T-helper 9 cell (primary cell): ENCODE results near the gene TUBB4B.

Experiments used
- DNase-seq: peaks from one replicate; pipeline ENCODE4 v3.0.0-alpha.2; 2020

Gene TUBB4B

DNA sequence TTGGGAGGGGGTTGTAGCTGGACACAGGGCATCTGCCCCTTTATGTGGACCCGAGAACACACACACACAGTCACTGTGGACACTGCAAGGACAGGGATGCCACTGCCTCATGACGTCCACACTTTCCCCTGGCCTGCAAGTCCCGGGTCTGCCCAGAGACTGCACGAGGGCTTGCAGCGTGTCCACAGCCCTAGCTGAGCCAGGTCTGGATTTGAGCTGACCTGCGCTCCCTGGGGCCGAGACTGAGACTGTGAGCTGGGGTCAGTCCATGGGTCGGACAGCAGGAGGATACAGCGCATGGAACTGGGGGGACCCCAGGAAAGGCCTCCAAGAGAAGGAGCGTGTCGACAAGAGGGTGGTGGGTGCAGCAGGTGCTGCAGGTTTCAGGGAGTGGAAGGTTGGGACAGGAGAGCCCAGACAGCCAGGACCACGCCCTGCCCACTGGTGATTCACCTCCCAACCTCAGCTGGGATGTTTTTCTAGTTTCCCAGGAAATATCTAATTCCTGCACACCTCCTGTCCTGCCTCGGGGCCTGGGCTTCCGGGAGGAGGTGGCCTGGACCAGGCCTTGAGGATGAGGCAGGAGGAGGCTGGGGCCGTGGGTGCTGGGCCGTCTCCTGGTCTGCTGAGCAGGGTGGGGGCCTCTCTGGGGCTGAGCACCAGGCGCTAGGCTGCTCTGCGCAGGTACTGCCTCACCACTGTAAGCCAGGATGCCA, 14.6 kb upstream of the TUBB4B start:
- DNase-seq: no peak

GRCh38 chr9:137227054-137227852, 13.8 kb upstream of the TUBB4B start, which contains the start of gene RNF224:
Gene RNF224 (plus strand): TSS chr9:137227502. CDS start chr9:137228336, 834 bp downstream.
- peak; percentile 78 for DNase-seq

GRCh38 chr9:137227853-137228505, 13.1 kb upstream of the TUBB4B start:
- DNase-seq: no peak

GRCh38 chr9:137228506-137228967, 12.6 kb upstream of the TUBB4B start:
- DNase-seq: no peak

DNA sequence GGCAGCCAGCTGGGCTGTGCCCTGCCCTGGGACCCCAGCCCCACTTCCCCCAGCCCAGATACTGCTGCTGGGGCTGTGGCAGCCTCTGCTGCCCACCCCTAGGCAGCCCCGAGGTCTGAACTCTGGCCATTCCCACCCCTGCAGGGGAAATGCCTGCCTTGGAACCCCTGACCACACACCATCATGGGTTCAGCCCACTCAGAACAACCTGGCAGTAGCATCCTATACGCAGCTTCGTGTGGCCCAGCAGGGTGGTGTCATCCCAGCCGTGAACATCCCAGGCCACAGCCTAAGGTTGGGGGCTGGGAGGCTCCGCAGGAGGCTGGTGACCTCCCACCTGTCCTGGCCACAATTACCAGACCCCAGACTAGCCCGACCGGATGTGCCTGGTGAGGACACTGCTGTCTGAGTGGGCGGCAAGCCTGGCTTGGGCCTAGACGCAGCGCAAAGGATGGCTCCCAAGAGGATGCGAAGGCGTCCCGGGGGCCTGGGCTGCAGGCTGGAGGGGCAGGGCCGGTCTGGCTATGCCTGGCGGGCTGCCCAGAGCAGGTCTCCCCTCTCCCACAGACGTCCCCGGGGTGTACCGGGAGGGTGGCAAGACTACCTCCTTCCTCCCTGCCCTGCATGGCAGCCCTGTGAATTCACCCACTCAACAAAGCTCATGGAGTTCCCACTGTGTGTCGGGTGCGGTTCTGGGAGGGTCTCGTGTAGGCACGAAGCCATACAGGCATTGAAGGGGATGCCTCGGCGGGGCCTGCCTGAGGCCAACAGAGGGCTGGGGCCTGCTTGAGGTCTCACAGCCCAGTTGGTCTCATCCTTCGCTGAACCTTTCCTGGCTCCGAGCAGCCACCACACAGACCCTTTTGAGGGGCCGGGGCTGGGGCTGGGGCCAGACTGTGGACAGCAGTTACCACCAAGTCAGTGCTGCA, 11.9 kb upstream of the TUBB4B start:
- DNase-seq: no peak

GRCh38 chr9:137229903-137230704, 11.0 kb upstream of the TUBB4B start:
- DNase-seq: no peak

- DNase-seq: no peak
Measured at GRCh38 chr9:137230705-137231371, 10.2 kb upstream of the TUBB4B start, which contains the start of gene SLC34A3. Gene SLC34A3 (plus strand): TSS chr9:137230901. CDS start chr9:137231703, 802 bp downstream.

DNA sequence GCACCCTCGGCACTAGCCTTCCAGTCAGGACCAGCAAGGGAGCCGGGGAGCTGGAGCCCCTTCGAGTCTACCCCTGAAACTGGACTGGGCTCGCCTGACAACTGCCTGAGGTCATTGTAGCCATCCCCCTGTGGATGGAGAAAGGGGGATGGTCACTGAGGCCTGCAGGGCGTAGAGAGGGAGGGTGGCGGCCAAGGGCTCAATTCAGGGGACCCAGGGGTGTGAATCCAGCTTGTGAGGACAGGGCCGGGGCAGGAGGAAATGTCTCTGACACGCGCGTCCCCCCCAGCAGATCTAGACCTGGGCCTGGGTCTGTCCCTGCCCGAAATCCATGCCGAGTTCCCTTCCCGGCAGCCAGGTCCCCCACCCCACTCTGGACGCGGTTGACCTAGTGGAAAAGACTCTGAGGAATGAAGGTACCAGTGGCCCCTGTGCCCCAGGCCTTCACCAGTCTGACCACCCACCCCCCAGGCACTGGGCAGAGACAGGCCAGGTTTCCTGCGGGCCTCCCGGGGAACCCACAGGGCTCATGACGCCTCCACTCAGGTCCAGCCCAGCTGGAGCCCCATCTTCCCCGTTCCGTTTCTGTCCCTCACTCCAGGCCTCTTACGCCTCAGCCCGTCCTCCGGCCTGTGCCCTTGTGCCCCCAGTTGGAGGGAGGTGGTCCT, 9.6 kb upstream of the TUBB4B start:
- no peak for DNase-seq

DNA sequence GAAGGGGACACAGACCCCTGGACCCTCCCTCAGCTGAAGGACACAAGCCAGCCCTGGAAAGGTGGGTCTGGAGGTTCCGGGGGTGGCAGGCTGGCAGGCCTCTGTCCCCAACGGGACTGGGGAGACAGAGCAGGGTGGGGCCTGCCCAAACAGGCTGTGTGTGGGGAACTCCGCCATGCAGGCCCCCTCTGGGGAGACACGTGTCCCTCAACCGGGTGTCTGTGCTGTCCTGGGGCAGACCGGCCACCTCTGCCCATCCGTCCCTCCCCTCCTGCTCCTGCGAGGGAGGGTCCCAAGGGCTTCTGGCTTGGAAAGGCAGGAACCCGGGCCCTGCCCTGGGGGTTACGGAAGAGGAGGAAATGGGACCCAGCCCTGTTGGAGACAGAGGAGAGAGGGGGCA, 9.0 kb upstream of the TUBB4B start:
- DNase-seq: no peak

GRCh38 chr9:137232510-137232909, 8.6 kb upstream of the TUBB4B start:
- no peak for DNase-seq

GRCh38 chr9:137233143-137233980, 7.7 kb upstream of the TUBB4B start:
- no peak for DNase-seq

DNA sequence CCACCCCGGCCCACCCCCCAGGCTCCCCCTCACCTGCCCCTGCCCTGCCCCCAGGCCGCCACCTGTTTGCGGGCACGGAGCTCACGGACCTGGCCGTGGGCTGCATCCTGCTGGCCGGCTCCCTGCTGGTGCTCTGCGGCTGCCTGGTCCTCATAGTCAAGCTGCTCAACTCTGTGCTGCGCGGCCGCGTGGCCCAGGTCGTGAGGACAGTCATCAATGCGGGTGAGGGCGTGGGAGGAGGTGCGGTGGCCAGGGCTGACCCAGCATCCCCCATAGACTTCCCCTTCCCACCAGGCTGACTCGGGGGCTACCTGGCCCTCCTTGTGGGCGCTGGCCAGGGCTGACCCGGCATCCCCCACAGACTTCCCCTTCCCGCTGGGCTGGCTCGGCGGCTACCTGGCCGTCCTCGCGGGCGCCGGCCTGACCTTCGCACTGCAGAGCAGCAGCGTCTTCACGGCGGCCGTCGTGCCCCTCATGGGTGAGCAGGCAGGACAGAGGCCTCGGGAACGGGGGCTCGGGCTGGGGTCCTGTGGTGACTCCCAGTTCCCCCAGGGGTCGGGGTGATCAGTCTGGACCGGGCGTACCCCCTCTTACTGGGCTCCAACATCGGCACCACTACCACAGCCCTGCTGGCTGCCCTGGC, 6.9 kb upstream of the TUBB4B start:
- DNase-seq: no peak

GRCh38 chr9:137234758-137235423, 6.2 kb upstream of the TUBB4B start:
- DNase-seq: no peak

DNA sequence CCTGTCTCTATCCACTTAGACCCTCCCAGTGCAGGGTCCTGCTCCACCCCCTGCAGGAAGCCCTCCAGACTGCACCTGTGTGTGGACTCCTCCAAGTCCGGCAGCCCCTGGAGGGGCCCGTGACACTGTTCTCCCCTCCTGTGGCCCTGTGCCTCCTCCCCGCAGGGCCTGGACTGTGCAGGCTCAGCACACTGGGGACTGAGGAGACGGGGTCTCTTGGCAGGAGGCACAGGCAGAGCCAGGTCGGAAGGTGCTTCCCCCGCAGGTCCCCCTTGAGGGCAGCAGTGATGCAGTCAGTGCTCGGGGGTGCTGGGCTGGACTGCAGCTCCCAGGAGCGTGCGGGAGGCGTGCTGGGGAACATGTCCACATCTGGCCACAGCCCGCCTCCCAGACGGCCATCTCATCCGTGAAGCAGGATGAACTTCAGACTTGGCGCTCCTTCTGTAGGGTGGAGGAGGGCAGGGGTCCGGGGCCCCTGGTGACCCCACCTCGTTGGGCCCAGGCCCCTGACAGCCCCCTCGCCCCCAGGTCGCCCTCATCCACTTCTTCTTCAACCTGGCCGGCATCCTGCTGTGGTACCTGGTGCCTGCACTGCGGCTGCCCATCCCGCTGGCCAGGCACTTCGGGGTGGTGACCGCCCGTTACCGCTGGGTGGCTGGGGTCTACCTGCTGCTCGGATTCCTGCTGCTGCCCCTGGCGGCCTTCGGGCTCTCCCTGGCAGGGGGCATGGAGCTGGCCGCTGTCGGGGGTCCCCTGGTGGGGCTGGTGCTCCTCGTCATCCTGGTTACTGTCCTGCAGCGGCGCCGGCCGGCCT, 5.5 kb upstream of the TUBB4B start:
- DNase-seq: no peak

DNA sequence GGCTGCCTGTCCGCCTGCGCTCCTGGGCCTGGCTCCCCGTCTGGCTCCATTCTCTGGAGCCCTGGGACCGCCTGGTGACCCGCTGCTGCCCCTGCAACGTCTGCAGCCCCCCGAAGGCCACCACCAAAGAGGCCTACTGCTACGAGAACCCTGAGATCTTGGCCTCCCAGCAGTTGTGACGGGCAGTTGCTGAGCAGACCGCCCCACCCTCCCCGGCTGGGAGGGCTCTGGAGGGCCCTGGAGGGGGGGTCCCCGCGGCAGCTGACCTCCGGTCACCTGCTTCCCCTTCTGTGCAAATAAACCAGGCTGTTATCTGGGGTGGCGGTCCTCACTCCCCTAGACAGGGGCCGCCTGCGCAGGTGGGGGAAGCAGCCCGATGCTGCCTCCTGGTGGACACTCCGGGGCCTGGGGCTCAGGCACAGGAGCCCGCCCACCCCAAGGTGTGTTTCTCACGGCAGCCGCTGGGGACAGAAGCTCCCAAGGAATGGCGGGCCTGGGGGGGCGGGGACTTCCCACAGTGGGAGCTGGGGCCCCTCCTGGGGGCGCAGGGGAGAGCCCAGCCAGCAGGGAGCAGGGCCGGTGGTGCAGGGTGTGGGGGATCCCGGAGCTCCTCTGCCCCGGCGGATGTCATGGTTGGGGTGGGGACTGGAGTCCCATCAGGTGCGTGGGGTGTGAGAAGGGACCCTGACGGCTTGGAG, 4.7 kb upstream of the TUBB4B start:
- DNase-seq: peak; percentile 92

GRCh38 chr9:137236936-137237421, 4.1 kb upstream of the TUBB4B start:
- DNase-seq: no peak
